Activated CD4-positive, alpha-beta T cell treated with anti-CD3 and anti-CD28 coated beads for 36 hours (primary cell): ENCODE results near the gene PGF. TPM values are rescaled to one million over a fixed set of nuclear protein-coding genes. Genes with fewer than 3 reads are reported as not detected.

Experiments
- ATAC-seq: fragments of 200-7000 bp; cut with Tn5 transposase; one replicate; pipeline ENCODE4 v1.10.0; 2021; ENCODE audit warnings: mild to moderate bottlenecking, moderate library complexity
- CTCF ChIA-PET: fragments of 350-600 bp; sonication (Branson Sonifier 250); formaldehyde crosslinking; loops from one replicate; lab custom pipeline; 2021; ENCODE audit warnings: antibody characterized with exemption; lab: Charles Lee
- POLR2A ChIA-PET: fragments of 350-600 bp; sonication (Branson Sonifier 250); formaldehyde crosslinking; loops from one replicate; lab custom pipeline; 2021; ENCODE audit warnings: antibody characterized with exemption, inconsistent platforms; lab: Charles Lee
- DNase-seq: peaks from one replicate; pipeline ENCODE4 v3.0.0-alpha.2; 2020
- H3K27ac Mint-ChIP-seq: one replicate; pipeline ENCODE4 v1.8.0; 2021; ENCODE audit warnings: mixed read lengths
- H3K27me3 Mint-ChIP-seq: one replicate; pipeline ENCODE4 v1.8.0; 2021; ENCODE audit warnings: mixed read lengths
- H3K36me3 Mint-ChIP-seq: one replicate; pipeline ENCODE4 v1.8.0; 2021; ENCODE audit warnings: low read depth, mixed read lengths
- H3K4me1 Mint-ChIP-seq: one replicate; pipeline ENCODE4 v1.8.0; 2021; ENCODE audit warnings: mixed read lengths
- H3K4me3 Mint-ChIP-seq: one replicate; pipeline ENCODE4 v1.8.0; 2021; ENCODE audit warnings: mild to moderate bottlenecking, moderate library complexity, mixed read lengths
- H3K9me3 Mint-ChIP-seq: one replicate; pipeline ENCODE4 v1.8.0; 2021; ENCODE audit warnings: low read depth, mixed read lengths
- intact Hi-C, 2 experiments: fragments of 100-400 bp; cut with DNase I in 1 of 2; cut with micrococcal nuclease in 1 of 2; formaldehyde crosslinking; loops; one replicate each; pipeline versions ENCODE4 v1.14.2 to v1.15.1; 2022 to 2024; cut with DNase I, micrococcal nuclease
- total RNA-seq, 2 experiments: library from RNA; stranded (reverse); gene quantifications; one replicate each; pipeline ENCODE4 v1.2.3, GENCODE V29; 2021

The PGF gene
- total RNA-seq, 2 experiments from 2014 or later, result 0.09 TPM; not detected in 1

DNA sequence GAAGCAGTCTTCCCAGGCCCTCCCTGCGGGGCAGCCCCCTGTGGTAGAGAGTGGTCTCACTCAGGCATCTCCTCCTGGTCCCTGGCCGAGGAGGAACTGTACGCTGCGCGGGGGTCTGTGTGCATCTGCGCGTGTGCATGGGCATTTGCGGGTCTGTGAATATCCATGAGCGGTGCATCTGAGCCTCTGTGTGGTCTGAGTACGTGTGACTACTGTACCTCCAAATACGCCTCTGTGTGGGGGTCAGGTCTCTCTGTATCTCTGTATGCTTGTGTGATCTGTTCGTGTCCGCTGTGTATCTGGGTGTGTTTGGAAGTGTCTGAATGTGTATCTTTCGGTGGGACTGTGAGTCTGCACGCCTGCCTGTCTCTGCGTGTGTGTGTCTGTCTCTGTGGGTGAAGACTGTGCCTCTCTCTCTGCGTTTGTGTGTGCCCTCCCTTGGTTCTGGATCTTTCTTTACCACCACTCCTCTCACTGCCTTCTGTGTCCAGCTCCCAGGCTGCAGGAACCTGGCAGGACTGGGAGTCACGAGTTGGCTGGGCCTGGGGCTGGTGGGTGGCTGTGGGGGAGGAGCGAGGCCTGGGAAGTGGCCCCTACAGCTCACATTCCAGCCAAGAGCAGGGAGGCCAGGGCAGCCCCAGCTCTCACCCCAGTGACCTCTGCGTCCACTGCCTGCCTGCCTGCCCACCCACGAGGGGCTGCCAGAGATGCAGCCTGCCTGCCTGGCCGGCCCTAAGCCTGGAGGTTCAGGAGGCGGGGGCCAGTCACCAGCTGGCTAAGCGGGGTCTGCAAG is 1.1 kb upstream of the PGF start:
- Mint-ChIP-seq H3K9me3 (no peaks in the 10 kb centered on the region), H3K4me1 (no peaks in the 10 kb centered on the region), H3K36me3 (no peaks in the 10 kb centered on the region), H3K27ac (no peak overlapping the region), H3K27me3 (peaks cover 6% of the 10 kb centered on the region), H3K4me3 (no peak overlapping the region)
- intact Hi-C loops, result no loop called here
- ChIA-PET CTCF (interaction anchor here (0.6 to 0.8 kb wide), 3 partner anchors 8 to 407 kb away, joined by 3 read pairs; no protein-coding TSS in a partner anchor), POLR2A (interaction anchor here (0.6 kb wide), 1 partner anchor 178 kb away, joined by 3 read pairs; no protein-coding TSS in a partner anchor)
- ATAC-seq (no peak), DNase-seq (no peak)

DNA sequence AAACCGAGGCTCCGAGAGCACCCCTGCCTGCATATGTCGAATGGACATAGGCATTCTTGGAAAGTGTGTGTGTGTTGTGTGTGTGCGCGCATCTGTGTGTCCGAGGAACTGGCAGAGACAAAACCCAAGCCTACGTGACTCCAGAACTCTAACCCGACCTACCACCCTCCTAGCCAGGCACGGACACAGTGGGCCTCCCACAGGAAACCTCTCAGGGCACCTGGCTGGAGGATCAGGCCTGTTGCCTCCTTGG is 556 bp upstream of the PGF start:
- no peak overlapping the region for H3K27ac Mint-ChIP-seq
- H3K27me3 Mint-ChIP-seq, result peaks cover 6% of the 10 kb centered on the region
- CTCF ChIA-PET, result no interaction called here
- H3K36me3 Mint-ChIP-seq, result no peaks in the 10 kb centered on the region
- POLR2A ChIA-PET, result no interaction called here
- intact Hi-C loops, result no loop called here
- no peaks in the 10 kb centered on the region for H3K4me1 Mint-ChIP-seq
- no peaks in the 10 kb centered on the region for H3K9me3 Mint-ChIP-seq
- ATAC-seq, result no peak
- no peak overlapping the region for H3K4me3 Mint-ChIP-seq
- no peak for DNase-seq

DNA sequence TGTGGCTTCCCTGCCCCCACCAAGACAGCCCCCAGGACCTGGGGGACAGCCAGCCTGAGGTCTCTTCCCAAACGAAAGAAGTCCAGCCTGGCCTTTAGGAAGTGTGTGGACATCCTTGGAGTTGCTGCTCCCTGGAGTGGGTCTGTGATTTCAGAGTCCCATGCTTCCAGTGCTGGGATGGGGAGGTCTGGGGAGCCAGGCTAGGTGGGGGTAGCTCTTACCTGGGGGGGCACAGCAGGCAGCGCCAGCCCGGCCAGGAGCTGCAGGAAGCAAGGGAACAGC is 509 bp downstream of the PGF start:
- CTCF ChIA-PET, result interaction anchor here (0.6 to 2.2 kb wide), 2 partner anchors 10 to 19 kb away, joined by 3 to 16 read pairs; no protein-coding TSS in a partner anchor
- POLR2A ChIA-PET, result interaction anchor here (0.8 kb wide), 1 partner anchor 8 kb away, joined by 3 read pairs; no protein-coding TSS in a partner anchor

DNA sequence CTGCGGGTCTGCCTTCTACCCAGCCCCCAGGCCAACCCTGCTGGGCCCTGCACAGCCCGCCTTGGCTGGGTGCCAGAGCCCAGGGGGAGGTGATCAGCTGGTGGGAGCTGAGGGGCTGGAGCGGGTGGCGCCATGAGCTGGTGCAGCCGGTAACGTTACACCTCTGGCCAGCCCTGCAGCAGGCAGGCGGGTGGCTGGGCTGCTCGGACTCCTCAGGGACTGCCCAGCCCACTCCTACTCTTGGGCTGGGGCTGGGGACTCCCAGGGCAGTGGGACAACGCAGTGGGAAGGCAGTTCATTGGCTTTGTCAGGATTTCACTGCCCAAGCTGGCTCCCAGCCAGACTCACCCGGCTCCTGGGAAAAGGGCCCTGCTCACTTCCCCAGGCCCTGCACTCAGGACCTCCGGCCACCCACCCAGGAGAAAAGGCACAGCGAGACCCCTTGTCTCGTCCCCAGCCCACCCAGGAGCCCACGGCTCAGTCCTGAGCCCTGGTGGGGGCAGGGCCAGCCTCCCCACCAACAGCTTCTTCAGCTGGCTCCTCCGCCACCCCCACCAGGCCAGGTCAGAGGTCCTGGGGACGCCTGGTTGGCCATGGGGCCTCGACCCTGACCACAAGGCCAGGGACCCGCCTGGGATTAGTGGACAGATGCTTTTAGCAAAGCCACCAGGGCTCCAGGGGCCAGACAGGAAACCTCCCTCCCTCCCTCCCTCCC is 1.0 kb downstream of the PGF start:
- CTCF ChIA-PET, result interaction anchor here (2.2 kb wide), 1 partner anchor 9 kb away, joined by 16 read pairs; no protein-coding TSS in a partner anchor
- POLR2A ChIA-PET, result no interaction called here
- ATAC-seq, result no peak
- peaks cover 6% of the 10 kb centered on the region for H3K27me3 Mint-ChIP-seq
- no peaks in the 10 kb centered on the region for H3K36me3 Mint-ChIP-seq
- H3K4me3 Mint-ChIP-seq, result no peak overlapping the region
- H3K9me3 Mint-ChIP-seq, result no peaks in the 10 kb centered on the region
- no peak for DNase-seq
- no peak overlapping the region for H3K27ac Mint-ChIP-seq
- intact Hi-C loops, result no loop called here
- no peaks in the 10 kb centered on the region for H3K4me1 Mint-ChIP-seq

More for the DNA sequence above, 509 bp downstream of the PGF start:
- ATAC-seq (no peak), DNase-seq (no peak)
- Mint-ChIP-seq H3K4me3 (peak overlapping the region; percentile 23), H3K27ac (no peak overlapping the region), H3K27me3 (peaks cover 6% of the 10 kb centered on the region), H3K9me3 (no peaks in the 10 kb centered on the region), H3K4me1 (no peaks in the 10 kb centered on the region), H3K36me3 (no peaks in the 10 kb centered on the region)
- intact Hi-C loops, result loop anchor here in 1 of 2 experiments (1.0 kb wide), 1 partner anchor 9 kb away; no protein-coding TSS in a partner anchor

DNA sequence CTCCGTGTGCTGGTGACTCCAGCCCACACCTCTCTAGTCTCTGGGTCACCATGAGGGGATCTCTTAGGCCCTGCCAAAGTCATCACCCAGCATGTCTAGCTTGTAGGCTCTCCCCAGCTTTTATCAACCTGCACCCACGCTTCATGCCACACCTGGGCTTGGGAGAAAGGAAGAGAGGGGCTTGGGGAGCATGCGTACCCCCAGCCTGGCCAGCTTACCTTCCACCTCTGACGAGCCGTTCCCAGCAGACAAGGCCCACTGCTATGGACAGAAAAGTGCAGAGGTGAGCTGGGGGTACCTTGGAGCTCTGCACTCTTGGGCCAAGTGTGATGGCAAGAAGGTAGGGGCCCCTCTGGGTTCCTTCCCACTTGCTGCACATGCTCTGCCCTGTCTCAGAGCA is 1.7 kb downstream of the PGF start:
- no peak overlapping the region for H3K4me3 Mint-ChIP-seq
- H3K27ac Mint-ChIP-seq, result no peak overlapping the region
- H3K27me3 Mint-ChIP-seq, result peaks cover 6% of the 10 kb centered on the region
- no peaks in the 10 kb centered on the region for H3K36me3 Mint-ChIP-seq
- intact Hi-C loops, result no loop called here
- CTCF ChIA-PET, result interaction anchor here (0.6 to 2.2 kb wide), 3 partner anchors 9 to 82 kb away, joined by 3 to 16 read pairs (median 4); no protein-coding TSS in a partner anchor
- ATAC-seq (no peak), DNase-seq (no peak)
- POLR2A ChIA-PET, result no interaction called here
- H3K9me3 Mint-ChIP-seq, result no peaks in the 10 kb centered on the region
- H3K4me1 Mint-ChIP-seq, result no peaks in the 10 kb centered on the region

DNA sequence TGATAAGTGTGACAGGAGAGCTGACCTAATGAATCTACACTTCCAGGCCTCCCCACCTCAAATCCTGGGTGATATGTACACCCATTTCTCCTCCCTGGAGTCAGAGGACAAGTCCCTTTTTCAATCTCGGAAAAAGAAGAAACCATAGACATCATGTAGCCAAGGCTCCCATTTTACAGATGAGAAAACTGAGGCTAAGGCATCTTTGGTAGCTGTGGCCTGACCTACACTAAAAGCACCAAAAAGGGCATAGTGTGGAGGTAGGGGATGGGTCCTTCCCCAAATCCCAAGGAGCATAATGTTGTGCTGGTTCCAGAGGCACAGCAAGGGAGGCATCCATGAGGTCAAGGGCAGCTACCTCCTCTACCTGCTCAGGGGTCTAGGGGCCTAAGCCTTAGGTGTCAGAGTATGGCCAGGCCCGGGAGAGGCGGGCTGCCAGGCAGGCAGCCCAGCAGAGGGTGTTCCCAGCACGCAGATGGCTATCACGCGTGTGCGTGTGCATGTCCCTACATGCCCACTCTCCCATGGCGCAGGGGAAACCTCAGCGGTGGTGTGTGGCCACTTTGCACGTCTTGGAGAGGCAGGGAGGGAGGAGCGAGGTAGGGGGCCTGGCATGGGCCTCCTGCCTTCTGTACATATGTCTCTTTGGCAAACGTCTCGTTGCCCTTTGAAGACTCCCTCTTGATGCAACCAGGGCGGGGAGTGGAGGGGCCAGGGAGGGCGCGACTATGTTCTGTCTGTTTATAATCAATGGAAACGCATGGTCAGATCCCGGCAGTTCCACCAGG is 2.5 kb downstream of the PGF start:
- no peak overlapping the region for H3K27ac Mint-ChIP-seq
- ChIA-PET CTCF (interaction anchor here (0.6 to 2.2 kb wide), 5 partner anchors 8 to 92 kb away, joined by 3 to 16 read pairs (median 4); no protein-coding TSS in a partner anchor), POLR2A (no interaction called here)
- DNase-seq, result no peak
- H3K4me1 Mint-ChIP-seq, result no peaks in the 10 kb centered on the region
- no peaks in the 10 kb centered on the region for H3K9me3 Mint-ChIP-seq
- intact Hi-C loops, result no loop called here
- no peak for ATAC-seq
- H3K36me3 Mint-ChIP-seq, result no peaks in the 10 kb centered on the region
- peaks cover 6% of the 10 kb centered on the region for H3K27me3 Mint-ChIP-seq
- no peak overlapping the region for H3K4me3 Mint-ChIP-seq

DNA sequence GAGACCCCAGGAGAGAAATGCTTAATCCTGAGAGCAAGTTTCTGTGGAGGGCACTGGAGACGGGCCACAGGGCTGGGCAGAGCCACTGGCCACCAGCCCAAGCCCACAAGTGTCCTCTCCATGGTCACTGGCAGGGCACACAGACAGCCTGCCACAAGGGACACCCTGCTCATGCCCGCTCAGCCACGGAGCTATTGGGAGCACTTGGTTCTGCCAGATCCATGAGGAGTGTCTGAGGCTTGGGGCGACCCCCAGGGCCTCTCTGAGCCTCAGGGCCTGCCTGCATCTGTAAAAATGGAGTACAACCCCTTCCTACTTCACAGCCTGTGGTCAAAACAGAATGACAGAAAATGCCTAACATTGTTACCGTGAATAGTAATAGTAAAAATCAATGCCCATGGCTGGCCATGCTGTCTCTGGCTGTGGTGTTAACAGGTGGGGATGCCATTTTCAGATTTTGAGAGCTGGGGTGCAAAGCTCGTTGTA is 3.2 kb downstream of the PGF start:
- ATAC-seq (no peak), DNase-seq (no peak)
- Mint-ChIP-seq H3K4me3 (no peak overlapping the region), H3K36me3 (no peaks in the 10 kb centered on the region), H3K9me3 (no peaks in the 10 kb centered on the region), H3K27me3 (peaks cover 6% of the 10 kb centered on the region), H3K27ac (no peak overlapping the region), H3K4me1 (no peaks in the 10 kb centered on the region)
- ChIA-PET POLR2A (interaction anchor here (0.7 kb wide), 1 partner anchor 68 kb away, joined by 3 read pairs; no protein-coding TSS in a partner anchor), CTCF (interaction anchor here (1.2 to 1.9 kb wide), 2 partner anchors 12 to 91 kb away, joined by 3 to 6 read pairs; no protein-coding TSS in a partner anchor)
- intact Hi-C loops, result no loop called here

DNA sequence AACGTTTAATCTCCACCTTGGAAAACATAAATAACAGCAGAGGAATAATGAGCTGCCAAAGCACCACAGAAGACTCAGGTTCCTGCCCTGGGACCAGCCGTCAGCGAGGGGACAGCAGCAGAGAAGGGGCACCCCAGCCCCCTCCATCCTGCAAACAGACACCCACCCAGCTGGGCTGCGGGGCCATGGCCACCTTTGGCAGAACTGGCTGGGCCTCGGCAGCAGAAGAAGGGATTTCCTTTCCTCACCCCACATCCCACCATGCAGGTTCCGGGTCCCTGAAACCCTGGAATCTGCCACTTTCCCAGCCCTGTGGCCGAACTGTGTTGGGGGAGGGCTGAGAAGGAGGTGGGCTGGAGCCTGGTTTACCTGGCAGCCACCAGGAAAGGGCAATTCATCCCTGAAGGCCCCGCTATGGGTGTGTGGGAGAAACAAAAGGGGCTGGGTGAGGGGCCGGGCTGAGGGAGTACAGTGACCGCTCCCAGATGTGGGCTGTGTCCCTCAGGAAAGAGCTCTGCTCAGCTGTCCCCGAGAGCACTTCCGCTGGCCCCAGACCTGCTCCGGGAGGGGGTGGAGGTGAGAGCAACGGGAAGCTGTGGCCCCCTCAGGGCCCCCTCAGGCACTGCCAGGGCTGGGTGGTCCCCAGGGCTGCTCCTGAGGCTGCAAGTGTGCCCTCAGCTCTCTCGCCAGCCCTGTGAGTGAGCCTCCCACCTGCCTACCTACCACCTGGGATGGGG is 3.8 kb downstream of the PGF start:
- ChIA-PET CTCF (interaction anchor here (0.5 to 1.9 kb wide), 3 partner anchors 13 to 149 kb away, joined by 3 to 6 read pairs (median 3); no protein-coding TSS in a partner anchor), POLR2A (interaction anchor here (0.7 kb wide), 1 partner anchor 68 kb away, joined by 3 read pairs; no protein-coding TSS in a partner anchor)
- no peaks in the 10 kb centered on the region for H3K36me3 Mint-ChIP-seq
- peaks cover 5% of the 10 kb centered on the region for H3K27me3 Mint-ChIP-seq
- peaks cover 1% of the 10 kb centered on the region for H3K4me1 Mint-ChIP-seq
- ATAC-seq, result no peak
- no peak overlapping the region for H3K27ac Mint-ChIP-seq
- H3K4me3 Mint-ChIP-seq, result no peak overlapping the region
- intact Hi-C loops, result no loop called here
- DNase-seq, result no peak
- H3K9me3 Mint-ChIP-seq, result no peaks in the 10 kb centered on the region

DNA sequence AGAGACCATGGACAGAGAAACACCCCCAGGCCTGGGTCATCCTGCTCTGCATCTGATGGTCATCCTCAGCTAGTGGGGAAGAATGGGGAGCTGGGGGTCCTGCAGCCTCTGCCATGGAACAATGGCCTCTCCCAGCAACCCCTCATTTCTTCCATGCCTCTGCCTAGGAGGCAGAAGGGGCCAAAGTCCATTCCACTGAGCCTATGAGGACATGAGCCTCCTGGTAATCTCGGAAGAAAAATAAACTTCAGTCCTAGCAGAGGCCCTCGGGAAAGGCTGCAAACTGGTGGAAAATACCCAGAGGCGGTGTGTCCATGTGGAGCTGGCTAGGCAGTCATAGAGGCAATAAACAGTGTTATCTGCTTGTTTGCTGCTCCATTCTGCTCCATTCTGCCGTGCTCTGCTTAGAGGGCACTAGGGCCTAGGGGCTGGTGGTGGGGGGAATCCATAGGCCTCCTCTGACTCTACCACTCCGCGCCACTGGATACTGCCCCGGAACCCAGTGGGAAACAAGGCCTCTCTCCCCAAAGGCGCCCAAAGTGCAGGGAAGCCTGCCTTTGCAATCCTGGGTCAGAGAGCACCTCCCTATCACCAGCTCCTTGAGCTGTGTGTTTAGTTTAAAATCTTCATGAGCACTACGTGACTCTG is 4.5 kb downstream of the PGF start:
- Mint-ChIP-seq H3K4me3 (no peak overlapping the region), H3K27ac (no peak overlapping the region), H3K27me3 (peaks cover 2% of the 10 kb centered on the region), H3K9me3 (no peaks in the 10 kb centered on the region), H3K36me3 (no peaks in the 10 kb centered on the region), H3K4me1 (peaks cover 6% of the 10 kb centered on the region)
- intact Hi-C loops, result no loop called here
- ATAC-seq (no peak), DNase-seq (no peak)
- ChIA-PET CTCF (interaction anchor here (0.5 to 0.9 kb wide), 2 partner anchors 90 to 149 kb away, joined by 3 read pairs; no protein-coding TSS in a partner anchor), POLR2A (no interaction called here)
